K562 (cell line): ENCODE results near the gene TANK.
"Not testable (repeated sequence)": the region's sequence is repeated elsewhere in the genome, so short reads cannot be mapped to it uniquely, and the experiment has no call there.

Experiments used
- SETDB1 ChIP-seq: IDR thresholded peaks from one replicate; pipeline ENCODE4 v1.6.1; 2012; ENCODE audit warnings: low read length, control low read depth, inconsistent platforms
- TF ChIP-seq, protein P1 (sequence below), 3 experiments: IDR thresholded peaks in 2 of 3; conservative IDR thresholded peaks in 1 of 3; 2 replicates each; pipeline ENCODE4 v1.5.1; 2011 to 2012; ENCODE audit warnings: low read length in 3 of 3, mild to moderate bottlenecking in 3 of 3, control low read depth in 2 of 3, improper control_type of control experiment in 1 of 3, inconsistent platforms in 1 of 3, low read depth in 1 of 3, mixed read lengths in 1 of 3, moderate library complexity in 1 of 3; ENCODE audit not compliant: insufficient read depth in 2 of 3
- TF ChIP-seq, protein P2 (sequence below), 2 experiments: fragments of 450-650 bp in 1 of 2; sonication (generic) in 1 of 2; formaldehyde crosslinking in 1 of 2; IDR thresholded peaks in 1 of 2; conservative IDR thresholded peaks in 1 of 2; 2 replicates each; pipeline versions ENCODE4 v1.6.1 to v1.8.1; 2016 to 2023; ENCODE audit warnings: mild to moderate bottlenecking in 2 of 2, moderate library complexity in 2 of 2, inconsistent platforms in 1 of 2, missing genetic modification reagents in 1 of 2
- TF ChIP-seq, protein P3 (sequence below): fragments of 200-800 bp; sonication (Bioruptor generic); IDR thresholded peaks from 2 replicates; pipeline ENCODE4 v1.6.1; 2017; ENCODE audit warnings: missing genetic modification characterization, missing compliant biosample characterization

DNA sequence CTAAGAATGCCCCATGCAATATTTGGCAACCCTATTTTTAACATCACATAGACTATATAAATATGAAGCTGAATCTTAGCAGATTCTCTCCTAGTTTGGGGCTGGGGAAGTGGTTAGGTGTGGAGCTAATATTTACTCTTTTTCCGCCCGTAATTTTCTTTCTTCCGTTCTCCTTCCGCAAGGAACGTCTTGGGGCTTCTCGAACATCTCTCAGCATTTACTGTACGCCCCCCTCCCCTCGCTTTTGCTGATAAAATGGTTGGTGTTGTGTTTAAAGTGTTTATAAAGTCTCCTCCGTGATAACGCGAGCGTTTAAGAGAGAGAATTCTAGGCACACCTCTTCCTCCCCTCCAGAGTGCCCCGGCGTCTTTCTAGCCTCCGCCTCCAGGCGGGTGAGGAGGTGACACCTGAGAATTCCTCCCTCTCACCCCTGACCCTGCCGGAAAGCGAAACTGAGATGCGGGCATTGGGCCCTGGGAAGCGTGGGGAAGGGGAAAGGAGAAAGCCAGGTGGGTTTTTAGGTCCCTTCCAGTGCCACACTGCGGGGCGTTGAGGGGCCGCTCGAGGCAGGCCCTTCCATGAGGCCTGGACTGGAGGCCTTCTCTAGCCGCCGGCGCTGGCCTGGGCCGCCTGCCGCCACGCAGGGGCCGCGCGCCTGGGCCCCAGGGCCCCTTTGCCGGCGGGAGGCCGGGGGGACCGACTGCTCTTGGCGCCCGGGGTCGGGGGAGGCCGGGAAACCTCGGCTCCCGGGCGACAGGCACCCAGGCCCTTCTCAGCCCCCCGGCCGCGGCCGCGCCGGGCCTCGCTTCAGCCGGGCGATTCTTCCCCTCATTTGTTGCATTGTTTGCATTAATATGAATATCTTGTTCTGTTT, 84.4 kb downstream of the TANK start:
- TF ChIP-seq, protein P1, sequence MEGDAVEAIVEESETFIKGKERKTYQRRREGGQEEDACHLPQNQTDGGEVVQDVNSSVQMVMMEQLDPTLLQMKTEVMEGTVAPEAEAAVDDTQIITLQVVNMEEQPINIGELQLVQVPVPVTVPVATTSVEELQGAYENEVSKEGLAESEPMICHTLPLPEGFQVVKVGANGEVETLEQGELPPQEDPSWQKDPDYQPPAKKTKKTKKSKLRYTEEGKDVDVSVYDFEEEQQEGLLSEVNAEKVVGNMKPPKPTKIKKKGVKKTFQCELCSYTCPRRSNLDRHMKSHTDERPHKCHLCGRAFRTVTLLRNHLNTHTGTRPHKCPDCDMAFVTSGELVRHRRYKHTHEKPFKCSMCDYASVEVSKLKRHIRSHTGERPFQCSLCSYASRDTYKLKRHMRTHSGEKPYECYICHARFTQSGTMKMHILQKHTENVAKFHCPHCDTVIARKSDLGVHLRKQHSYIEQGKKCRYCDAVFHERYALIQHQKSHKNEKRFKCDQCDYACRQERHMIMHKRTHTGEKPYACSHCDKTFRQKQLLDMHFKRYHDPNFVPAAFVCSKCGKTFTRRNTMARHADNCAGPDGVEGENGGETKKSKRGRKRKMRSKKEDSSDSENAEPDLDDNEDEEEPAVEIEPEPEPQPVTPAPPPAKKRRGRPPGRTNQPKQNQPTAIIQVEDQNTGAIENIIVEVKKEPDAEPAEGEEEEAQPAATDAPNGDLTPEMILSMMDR (IDR thresholded peaks at IDR 0.05 in 2 of 3, conservative IDR thresholded peaks at IDR 0.05 in 1 of 3; ENCODE audit: insufficient read depth in 2 of 3, low read depth in 1 of 3, low read length in 3 of 3): not testable (repeated sequence)
- TF ChIP-seq, protein P2, sequence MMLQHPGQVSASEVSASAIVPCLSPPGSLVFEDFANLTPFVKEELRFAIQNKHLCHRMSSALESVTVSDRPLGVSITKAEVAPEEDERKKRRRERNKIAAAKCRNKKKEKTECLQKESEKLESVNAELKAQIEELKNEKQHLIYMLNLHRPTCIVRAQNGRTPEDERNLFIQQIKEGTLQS (IDR thresholded peaks at IDR 0.05): not testable (repeated sequence)
- TF ChIP-seq, protein P2 (CRISPR knock-in tag; conservative IDR thresholded peaks at IDR 0.05): not testable (repeated sequence)
- not testable (repeated sequence) for TF ChIP-seq SETDB1
- TF ChIP-seq, protein P3, sequence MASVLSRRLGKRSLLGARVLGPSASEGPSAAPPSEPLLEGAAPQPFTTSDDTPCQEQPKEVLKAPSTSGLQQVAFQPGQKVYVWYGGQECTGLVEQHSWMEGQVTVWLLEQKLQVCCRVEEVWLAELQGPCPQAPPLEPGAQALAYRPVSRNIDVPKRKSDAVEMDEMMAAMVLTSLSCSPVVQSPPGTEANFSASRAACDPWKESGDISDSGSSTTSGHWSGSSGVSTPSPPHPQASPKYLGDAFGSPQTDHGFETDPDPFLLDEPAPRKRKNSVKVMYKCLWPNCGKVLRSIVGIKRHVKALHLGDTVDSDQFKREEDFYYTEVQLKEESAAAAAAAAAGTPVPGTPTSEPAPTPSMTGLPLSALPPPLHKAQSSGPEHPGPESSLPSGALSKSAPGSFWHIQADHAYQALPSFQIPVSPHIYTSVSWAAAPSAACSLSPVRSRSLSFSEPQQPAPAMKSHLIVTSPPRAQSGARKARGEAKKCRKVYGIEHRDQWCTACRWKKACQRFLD: not testable (repeated sequence)
